HG03457 (cell line): ENCODE results near the gene CTAGE6.
"Not testable (repeated sequence)": the region's sequence is repeated elsewhere in the genome, so short reads cannot be mapped to it uniquely, and the experiment has no call there.

Experiments used
- ATAC-seq: cut with Tn5 transposase; IDR thresholded peaks from one replicate; pipeline ENCODE4 v1.9.1; 2021; ENCODE audit warnings: moderate number of reproducible peaks; ENCODE audit not compliant: unreplicated experiment

The CTAGE6 gene

GRCh38 chr7:143720335-143720734 lies 37.2 kb downstream of the CTAGE6 start:
- ATAC-seq, result not testable (repeated sequence)

DNA sequence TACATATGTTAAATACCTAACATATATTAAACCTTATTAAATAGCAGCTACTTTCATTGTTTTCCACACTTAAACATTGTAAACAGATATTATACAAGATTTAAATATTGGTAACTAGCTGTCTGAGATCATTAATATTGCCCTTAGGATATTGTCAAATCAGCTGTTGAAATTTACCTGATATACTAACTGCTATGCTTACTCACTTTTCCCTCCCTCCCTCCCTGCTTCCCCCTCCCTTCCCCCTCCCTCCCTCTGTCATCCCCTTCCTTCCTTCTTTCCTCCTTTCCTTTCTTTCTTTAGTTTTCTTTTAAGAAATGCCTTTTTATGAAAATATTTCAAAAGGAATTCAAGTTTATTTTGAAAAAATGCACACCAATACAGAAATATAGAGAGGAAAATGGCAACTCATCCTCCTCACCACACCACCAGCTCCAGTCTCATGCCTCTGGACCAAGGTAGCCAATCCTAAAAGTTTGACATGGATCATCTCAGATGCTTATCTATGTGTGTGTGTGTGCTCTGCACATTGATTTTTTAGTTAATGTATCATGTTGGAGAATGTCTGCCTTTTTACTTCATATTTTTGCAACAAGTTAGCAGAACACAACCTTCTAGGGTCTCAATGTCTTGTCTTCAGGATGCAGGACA lies 41.8 kb downstream of the CTAGE6 start:
- ATAC-seq, result not testable (repeated sequence)

- ATAC-seq, result not testable (repeated sequence)
Measured at GRCh38 chr7:143714581-143715454, 42.7 kb downstream of the CTAGE6 start.

GRCh38 chr7:143712381-143712780 lies 45.1 kb downstream of the CTAGE6 start:
- not testable (repeated sequence) for ATAC-seq

DNA sequence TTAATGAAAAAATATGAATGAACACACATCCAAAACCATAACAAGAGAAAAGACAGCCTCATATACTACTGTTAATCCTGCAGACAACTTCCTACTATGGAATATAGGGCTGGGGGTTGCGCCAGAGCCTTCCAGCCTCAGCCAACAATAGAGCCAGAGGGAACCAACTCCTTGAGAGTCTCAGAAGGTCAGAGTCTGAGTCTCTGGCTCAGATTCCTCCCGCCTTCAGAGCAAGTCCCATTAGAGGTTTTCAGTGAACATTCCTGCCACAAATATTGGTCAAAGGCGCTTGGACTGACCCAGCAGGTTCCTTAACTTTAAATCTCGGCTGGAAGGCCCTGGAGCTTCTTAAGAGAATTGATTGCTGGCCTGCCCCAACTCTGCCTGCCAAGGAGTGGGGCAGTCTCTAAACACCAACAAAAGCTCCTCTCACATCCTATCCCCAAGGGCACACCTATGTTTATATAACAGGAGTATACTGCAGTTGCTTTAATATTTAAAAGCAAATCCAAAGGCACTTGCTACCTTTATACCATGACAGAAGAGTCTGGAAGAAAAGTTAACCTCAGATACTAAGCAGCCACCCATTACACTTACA lies 45.7 kb downstream of the CTAGE6 start:
- not testable (repeated sequence) for ATAC-seq

GRCh38 chr7:143709895-143710294 lies 47.6 kb downstream of the CTAGE6 start:
- not testable (repeated sequence) for ATAC-seq
